ENCODE data around the gene LRRC15.

DNA sequence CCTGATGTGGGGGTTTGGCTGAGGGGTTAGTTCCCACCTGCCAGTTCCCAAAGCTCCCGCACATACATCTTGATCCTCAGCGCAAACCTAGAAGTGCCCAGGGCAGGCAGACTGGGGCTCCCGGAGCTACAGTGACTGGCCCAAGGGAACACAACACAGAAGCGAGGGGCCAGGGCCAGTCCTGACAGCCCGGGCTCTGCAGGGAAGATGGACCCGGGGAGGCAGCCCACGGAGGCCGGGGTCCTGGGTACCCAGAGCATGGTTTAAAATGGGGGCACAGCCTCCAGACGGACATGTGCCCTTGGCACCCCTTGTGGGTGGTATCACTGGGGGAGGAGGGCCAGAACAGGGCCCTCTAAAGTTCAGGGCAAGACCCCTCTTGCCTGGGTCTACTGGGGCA, 23.5 kb downstream of the LRRC15 start:
- TF ChIP-seq CTCF (IDR thresholded peaks at IDR 0.05), result no peak
- TF ChIP-seq PBX3 (IDR thresholded peaks at IDR 0.05), result no peak
- TF ChIP-seq RNF2 (IDR thresholded peaks at IDR 0.05; ENCODE audit: borderline replicate concordance, low read depth), result no peak
- no peak for TF ChIP-seq EP300 (IDR thresholded peaks at IDR 0.05)
- no peak for TF ChIP-seq USF2 (IDR thresholded peaks at IDR 0.05)
